AG09319 (cell line): ENCODE measurements around the gene HOXA9.

Experiments
- DNase-seq: peaks from one replicate; pipeline ENCODE4 v3.0.0-alpha.2; 2010; ENCODE audit warnings: low read depth; ENCODE audit errors: extremely low read depth
- TF ChIP-seq, protein P1 (sequence below): IDR thresholded peaks from 2 replicates; pipeline ENCODE4 v1.5.1; 2011; ENCODE audit warnings: low read depth, mild to moderate bottlenecking, inconsistent platforms, low read length, moderate library complexity

Gene HOXA9

DNA sequence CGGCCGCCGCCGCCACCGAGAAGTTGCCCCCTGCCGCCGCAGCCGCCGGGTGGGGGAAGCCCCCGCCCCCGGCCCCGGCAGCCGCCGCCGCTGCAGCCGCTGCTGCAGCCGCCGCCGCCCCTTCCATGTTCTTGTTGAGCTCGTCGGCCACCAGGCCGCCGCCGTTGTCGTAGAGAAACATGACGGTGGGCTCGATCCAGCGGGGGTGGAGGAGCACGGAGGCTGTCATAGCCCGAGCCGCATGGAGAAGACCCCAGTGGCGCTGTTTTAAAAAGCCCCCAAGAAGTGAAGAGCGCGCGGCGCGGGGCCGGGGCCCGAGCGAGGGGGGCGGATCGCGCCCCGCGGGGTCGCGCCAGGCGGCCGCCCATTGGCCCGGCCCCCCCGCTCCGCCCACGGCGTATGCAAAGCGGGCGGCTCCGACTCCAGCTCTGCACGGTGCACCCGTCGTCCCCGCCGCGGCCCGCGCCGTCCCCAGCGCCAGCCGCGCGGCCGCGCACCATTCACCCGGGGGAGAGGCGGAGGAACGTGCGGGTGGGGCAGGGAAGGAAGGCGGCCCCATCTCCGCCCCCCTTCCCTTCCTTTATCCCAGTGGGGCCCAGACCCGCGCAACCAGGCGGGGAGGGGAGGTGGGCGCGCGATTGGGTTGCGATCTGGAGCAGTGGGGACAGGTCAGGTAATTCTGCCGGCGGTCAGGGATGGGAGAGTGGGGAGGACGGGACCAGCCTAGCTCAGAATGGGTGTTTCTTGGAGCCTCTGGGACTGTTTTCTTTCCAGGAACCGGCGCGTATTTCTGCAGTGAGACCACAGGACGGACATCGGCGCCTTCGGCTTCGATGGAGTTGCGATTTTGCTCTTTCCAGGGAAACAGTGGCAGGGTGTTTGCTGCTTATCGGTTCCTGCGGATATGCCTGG lies 34.8 kb upstream of the HOXA9 start, which contains the start of gene HOXA13:
HOXA13 (minus strand) TSS at position 243 of the 912 bp plus-strand sequence; CDS start at position 229, 14 bp downstream.
- TF ChIP-seq, protein P1, sequence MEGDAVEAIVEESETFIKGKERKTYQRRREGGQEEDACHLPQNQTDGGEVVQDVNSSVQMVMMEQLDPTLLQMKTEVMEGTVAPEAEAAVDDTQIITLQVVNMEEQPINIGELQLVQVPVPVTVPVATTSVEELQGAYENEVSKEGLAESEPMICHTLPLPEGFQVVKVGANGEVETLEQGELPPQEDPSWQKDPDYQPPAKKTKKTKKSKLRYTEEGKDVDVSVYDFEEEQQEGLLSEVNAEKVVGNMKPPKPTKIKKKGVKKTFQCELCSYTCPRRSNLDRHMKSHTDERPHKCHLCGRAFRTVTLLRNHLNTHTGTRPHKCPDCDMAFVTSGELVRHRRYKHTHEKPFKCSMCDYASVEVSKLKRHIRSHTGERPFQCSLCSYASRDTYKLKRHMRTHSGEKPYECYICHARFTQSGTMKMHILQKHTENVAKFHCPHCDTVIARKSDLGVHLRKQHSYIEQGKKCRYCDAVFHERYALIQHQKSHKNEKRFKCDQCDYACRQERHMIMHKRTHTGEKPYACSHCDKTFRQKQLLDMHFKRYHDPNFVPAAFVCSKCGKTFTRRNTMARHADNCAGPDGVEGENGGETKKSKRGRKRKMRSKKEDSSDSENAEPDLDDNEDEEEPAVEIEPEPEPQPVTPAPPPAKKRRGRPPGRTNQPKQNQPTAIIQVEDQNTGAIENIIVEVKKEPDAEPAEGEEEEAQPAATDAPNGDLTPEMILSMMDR = no peak

DNA sequence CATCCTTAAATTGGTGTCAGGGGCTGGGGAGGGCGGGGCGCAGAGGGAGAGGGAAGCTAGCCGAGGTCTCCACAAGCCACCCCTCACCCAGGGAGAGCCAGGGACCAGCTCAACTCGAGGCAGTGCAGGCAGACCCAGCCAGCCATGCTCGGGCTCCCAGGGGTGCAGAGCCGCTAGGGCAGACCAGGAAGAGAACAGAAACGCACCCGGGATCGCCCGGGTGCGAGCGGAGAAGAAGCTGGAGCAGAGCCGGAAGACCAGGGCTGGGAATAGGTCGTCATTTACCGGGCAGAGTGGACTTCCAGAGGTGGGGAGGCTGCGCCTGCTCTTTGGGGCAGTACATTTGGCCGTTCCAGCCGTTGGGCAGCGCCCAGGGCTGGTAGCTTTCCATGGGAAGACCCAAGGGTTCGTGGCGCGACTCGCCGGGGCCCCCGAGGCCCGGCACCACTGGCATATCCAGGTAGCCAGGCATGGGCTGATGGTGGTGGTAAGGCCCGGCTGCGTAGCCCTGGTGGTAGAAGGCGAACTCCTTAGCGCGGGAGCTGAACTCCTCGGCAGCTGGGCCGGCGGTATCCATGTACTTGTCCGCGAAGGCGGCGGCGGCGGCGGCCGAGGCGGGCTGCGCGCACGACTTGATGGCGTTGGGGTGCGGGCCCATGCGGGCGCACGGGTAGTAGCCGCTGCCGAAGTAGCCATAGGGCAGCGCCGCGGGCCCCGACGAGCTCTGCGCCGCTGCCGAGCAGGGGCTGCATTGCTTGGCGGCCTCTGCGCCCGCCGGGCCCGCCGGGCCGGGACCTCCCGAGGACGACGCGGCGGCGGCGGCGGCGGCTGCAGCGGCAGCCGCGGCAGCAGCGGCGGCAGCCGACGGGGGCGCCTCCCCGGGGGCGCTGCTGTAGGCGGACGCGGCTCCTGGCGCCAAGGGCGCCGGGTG lies 33.8 kb upstream of the HOXA9 start:
- DNase-seq = no peak
- TF ChIP-seq, protein P1 = no peak

More for the DNA sequence above, 34.8 kb upstream of the HOXA9 start, which contains the start of gene HOXA13:
- DNase-seq = no peak

DNA sequence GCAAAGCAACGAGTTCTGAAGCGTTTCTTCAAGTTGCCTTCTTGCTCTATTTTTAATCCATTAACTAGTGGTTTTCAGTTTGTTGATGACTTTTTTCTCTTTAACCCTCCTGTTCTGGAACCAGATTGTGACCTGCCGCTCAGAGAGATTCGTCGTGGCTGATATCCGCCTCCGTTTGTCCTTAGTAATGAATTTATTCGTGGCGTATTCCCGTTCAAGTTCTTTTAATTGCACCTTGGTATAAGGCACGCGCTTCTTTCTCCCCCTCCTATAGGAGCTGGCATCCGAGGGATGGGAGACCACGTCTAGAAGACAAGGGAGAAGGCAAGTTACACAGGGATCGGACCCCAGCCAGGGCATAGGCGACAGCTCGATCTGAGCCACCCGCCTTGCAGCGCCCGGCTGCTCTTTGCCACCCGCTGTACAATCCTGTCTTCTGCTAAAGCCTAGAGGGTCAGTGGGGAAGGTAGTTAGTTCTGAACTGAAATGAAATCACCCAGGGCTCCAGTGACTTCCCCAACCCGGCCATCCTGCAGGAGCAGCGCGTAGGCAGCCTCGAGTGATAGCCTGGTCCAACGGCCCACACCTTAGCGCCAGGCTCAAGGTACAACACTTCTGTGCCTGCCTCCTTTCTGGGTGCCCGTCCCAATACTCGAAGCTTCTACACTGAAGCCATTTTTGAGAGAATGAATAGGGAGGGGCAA lies 33.0 kb upstream of the HOXA9 start:
- TF ChIP-seq, protein P1 = no peak
- no peak for DNase-seq

DNA sequence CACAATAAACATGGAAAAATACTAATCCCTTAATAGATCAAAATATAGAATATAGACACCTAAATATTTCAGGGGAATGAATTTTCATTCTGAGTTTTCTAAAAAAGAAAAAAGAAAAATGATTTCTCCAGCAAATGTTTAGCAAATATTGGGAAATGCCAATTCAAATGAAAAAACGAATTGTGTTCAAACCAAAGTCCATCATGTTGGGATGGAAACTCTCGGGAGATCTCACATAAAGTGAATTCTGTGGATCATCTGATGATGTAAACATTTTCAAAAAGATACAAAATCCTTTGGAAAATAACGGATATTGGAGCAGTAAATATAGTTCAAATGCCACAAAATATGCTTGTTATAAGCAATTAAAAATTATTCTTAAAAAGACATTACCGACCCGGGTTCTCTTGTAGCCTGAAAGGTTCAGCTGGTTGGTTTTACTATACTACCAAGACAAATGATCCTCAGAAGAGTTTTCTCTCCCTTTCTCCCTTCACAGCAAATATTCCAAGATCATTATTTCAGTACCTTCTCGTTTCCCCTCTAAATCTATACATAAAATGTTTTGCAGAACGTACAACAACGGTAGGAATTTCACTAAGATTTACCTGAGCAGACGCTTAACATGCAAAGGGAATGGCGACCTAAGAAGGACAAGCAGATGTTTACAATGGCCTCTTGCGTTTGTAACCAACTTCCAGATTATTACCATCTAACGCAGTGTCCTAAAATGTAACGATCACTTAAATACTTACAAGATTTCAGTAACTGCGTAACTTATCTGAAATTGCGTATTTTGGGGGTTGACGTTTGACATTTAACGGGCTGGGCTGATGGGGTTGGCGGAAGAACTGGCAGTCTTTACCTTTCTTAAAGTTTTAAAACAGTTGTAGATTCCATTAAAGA lies 32.1 kb upstream of the HOXA9 start:
- no peak for DNase-seq
- TF ChIP-seq, protein P1 = no peak

DNA sequence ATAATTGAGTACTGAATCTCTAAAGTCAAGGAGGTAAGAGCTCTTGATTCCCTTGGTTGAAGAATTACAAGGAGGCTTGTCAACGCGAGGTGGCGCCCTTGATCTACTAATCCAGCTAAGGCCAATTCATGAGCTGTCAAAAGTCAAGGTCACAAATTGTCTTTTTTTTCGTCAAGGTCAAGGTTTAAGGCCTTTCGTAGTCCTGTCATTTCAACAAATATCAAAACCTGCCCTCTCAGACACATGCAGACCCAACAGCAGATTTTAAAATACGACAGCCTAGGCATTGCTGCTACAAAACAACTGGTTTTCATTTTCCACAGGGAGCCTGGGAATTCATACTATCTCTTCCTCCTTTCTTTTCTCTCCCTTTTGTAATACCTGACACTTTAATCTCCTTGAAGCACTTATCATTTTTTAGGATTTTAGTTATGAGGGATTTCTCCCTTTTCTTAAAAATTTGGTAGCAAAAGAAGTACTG lies 31.0 kb upstream of the HOXA9 start:
- no peak for DNase-seq
- TF ChIP-seq, protein P1 = peak; percentile 83

DNA sequence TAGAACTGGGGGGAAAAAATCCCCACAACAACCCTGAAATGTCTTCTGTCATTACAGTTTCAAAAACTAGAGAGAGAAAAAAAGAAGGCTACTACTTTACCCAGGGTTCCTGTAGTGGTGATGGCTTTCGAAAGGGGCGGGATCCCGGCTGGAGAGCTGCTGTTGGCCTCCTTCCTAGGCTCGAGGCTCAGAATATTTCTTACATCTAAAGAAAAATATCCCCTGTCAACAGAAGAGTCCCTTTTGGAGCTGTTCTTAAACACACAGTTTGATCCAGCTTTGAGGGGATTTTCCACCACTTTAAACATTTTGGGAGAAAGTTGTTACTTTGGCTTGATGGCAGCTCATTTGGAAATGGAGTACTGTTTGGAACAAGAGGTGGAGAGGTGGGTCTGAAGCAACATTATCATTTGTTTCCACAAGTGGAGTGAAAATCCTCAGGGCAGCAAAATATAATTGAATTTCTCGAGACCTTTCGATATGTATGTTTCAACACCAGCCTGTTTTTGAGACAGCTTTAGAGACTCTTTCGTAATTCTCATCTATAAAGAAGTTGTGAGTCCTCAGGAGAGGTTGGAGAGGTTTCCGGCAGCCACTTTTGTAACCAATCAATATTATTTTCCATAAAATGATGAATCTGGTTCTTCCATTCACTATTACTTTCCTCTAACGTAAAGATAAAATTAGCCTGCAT lies 29.5 kb upstream of the HOXA9 start:
- no peak for DNase-seq
- TF ChIP-seq, protein P1 = no peak
